Right forelimb (tissue), 1 donor: Measurements from ENCODE around the gene ABHD16A.

Experiments used
- DNase-seq: peaks from one replicate; pipeline ENCODE4 v3.0.0-alpha.2; 2018

The ABHD16A gene

GRCh38 chr6:31687860-31688693, 15.0 kb downstream of the ABHD16A start:
- DNase-seq = no peak

GRCh38 chr6:31687321-31687720, 15.8 kb downstream of the ABHD16A start:
- no peak for DNase-seq

- no peak for DNase-seq
These were observed 16.6 kb downstream of the ABHD16A start for GRCh38 chr6:31686483-31686882.

- DNase-seq = no peak
These were observed 19.5 kb downstream of the ABHD16A start for GRCh38 chr6:31683591-31683990.

GRCh38 chr6:31681135-31681671, 21.9 kb downstream of the ABHD16A start:
- DNase-seq = peak; percentile 54

- peak; percentile 87 for DNase-seq
These were observed 22.6 kb downstream of the ABHD16A start, which contains the start of gene LY6G5C for GRCh38 chr6:31680226-31681134. Gene LY6G5C (minus strand): TSS chr6:31681067. CDS start chr6:31680373, 694 bp downstream.

- DNase-seq = no peak
These were observed 25.2 kb downstream of the ABHD16A start for GRCh38 chr6:31677955-31678354.

- no peak for DNase-seq
These were observed 26.2 kb downstream of the ABHD16A start for GRCh38 chr6:31676904-31677303.

- no peak for DNase-seq
These were observed 26.7 kb downstream of the ABHD16A start for GRCh38 chr6:31676322-31676903.

GRCh38 chr6:31669676-31670075, 33.4 kb downstream of the ABHD16A start, which contains the start of gene LY6G5B:
Gene LY6G5B (plus strand): TSS chr6:31669976. CDS start chr6:31670951, 975 bp downstream.
- no peak for DNase-seq

GRCh38 chr6:31666337-31666965, 36.7 kb downstream of the ABHD16A start:
- no peak for DNase-seq

- DNase-seq = peak; percentile 98
These were observed 37.4 kb downstream of the ABHD16A start, which contains the start of gene CSNK2B for GRCh38 chr6:31665501-31666336. Gene CSNK2B (plus strand): TSS chr6:31666080. CDS start chr6:31666832, 752 bp downstream.

GRCh38 chr6:31664790-31665500, 38.2 kb downstream of the ABHD16A start, which contains the start of gene GPANK1:
Gene GPANK1 (minus strand): TSS chr6:31664997. CDS start chr6:31664478, 519 bp downstream.
- peak; percentile 89 for DNase-seq

GRCh38 chr6:31663961-31664789, 38.9 kb downstream of the ABHD16A start:
- no peak for DNase-seq

- no peak for DNase-seq
These were observed 39.8 kb downstream of the ABHD16A start for GRCh38 chr6:31663126-31663960.

GRCh38 chr6:31662124-31662723, 40.9 kb downstream of the ABHD16A start:
- no peak for DNase-seq

- no peak for DNase-seq
These were observed 41.6 kb downstream of the ABHD16A start for GRCh38 chr6:31661262-31662123.
